ENCODE data around the gene PADI1.

GRCh38 chr1:17201201-17202021 is 3.5 kb upstream of the PADI1 start:
- TF ChIP-seq ZNF565 (CRISPR knock-in tag; conservative IDR thresholded peaks at IDR 0.05; ENCODE audit: low read depth) (no peak), ZFP3 (CRISPR knock-in tag; IDR thresholded peaks at IDR 0.05) (no peak), CREB5 (CRISPR knock-in tag; IDR thresholded peaks at IDR 0.05; ENCODE audit: low read depth) (no peak)

All from SK-N-SH treated with all-trans-retinoic acid at 6 μM for 48 hours (cell line).